Measurements from ENCODE around the gene SNF8. TPM values are rescaled to one million over a fixed set of nuclear protein-coding genes. Genes with fewer than 3 reads are reported as not detected.

SNF8 gene
- total and polyA plus RNA-seq, 9 of the 15 experiments (the other 6 are each of a cell fraction or from before 2014, with no cell fraction given) = 6.9 to 149 (median 117) TPM

DNA sequence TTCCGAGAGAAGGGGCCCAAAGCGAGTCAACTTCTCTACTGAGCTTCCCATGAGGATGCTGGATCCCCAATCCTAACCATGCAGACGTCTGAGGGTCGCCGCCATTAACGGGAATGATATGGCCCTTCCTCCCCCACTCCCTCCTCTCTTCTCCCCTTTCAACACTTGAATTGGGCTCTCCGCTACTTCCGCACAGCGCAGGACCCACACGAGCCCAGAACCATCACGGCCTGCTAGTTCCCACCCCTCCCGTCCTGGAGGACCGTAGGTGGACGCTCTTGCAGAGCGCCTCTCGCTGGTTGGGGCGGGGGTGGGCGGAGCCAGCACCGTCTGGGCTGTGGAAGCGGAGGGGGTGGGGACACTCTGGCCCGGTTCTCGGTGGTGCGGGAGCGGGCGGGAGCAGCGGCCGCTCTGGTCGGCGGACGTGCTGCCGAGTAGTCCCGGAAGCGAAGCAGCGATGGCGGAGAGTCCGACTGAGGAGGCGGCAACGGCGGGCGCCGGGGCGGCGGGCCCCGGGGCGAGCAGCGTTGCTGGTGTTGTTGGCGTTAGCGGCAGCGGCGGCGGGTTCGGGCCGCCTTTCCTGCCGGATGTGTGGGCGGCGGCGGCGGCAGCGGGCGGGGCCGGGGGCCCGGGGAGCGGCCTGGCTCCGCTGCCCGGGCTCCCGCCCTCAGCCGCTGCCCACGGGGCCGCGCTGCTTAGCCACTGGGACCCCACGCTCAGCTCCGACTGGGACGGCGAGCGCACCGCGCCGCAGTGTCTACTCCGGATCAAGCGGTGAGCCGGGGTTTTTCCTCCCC lies 36.4 kb downstream of the SNF8 start, which contains the start of gene UBE2Z (continued):
- TF ChIP-seq, protein P1, sequence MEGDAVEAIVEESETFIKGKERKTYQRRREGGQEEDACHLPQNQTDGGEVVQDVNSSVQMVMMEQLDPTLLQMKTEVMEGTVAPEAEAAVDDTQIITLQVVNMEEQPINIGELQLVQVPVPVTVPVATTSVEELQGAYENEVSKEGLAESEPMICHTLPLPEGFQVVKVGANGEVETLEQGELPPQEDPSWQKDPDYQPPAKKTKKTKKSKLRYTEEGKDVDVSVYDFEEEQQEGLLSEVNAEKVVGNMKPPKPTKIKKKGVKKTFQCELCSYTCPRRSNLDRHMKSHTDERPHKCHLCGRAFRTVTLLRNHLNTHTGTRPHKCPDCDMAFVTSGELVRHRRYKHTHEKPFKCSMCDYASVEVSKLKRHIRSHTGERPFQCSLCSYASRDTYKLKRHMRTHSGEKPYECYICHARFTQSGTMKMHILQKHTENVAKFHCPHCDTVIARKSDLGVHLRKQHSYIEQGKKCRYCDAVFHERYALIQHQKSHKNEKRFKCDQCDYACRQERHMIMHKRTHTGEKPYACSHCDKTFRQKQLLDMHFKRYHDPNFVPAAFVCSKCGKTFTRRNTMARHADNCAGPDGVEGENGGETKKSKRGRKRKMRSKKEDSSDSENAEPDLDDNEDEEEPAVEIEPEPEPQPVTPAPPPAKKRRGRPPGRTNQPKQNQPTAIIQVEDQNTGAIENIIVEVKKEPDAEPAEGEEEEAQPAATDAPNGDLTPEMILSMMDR (IDR thresholded peaks at IDR 0.05 in 2 of 3, conservative IDR thresholded peaks at IDR 0.05 in 1 of 3; ENCODE audit: insufficient read depth in 2 of 3, low read depth in 1 of 3, low read length in 3 of 3) = peak; percentile 43 to 51 (median 43); a peak in 4 of 6 replicates
- peak; percentile 43 to 86; a peak in 1 of 4 replicates for TF ChIP-seq ARNT (IDR thresholded peaks at IDR 0.05)
- no peak for TF ChIP-seq SMARCB1 (IDR thresholded peaks at IDR 0.05; ENCODE audit: insufficient read length, low read depth)
- TF ChIP-seq ELF4 (CRISPR knock-in tag; IDR thresholded peaks at IDR 0.05) = peak; percentile 73
- TF ChIP-seq, protein P2, sequence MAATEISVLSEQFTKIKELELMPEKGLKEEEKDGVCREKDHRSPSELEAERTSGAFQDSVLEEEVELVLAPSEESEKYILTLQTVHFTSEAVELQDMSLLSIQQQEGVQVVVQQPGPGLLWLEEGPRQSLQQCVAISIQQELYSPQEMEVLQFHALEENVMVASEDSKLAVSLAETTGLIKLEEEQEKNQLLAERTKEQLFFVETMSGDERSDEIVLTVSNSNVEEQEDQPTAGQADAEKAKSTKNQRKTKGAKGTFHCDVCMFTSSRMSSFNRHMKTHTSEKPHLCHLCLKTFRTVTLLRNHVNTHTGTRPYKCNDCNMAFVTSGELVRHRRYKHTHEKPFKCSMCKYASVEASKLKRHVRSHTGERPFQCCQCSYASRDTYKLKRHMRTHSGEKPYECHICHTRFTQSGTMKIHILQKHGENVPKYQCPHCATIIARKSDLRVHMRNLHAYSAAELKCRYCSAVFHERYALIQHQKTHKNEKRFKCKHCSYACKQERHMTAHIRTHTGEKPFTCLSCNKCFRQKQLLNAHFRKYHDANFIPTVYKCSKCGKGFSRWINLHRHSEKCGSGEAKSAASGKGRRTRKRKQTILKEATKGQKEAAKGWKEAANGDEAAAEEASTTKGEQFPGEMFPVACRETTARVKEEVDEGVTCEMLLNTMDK (IDR thresholded peaks at IDR 0.05; ENCODE audit: borderline replicate concordance, insufficient read depth, low read depth, low read length, poor library complexity, severe bottlenecking) = peak; percentile 86
- TF ChIP-seq, protein P3, sequence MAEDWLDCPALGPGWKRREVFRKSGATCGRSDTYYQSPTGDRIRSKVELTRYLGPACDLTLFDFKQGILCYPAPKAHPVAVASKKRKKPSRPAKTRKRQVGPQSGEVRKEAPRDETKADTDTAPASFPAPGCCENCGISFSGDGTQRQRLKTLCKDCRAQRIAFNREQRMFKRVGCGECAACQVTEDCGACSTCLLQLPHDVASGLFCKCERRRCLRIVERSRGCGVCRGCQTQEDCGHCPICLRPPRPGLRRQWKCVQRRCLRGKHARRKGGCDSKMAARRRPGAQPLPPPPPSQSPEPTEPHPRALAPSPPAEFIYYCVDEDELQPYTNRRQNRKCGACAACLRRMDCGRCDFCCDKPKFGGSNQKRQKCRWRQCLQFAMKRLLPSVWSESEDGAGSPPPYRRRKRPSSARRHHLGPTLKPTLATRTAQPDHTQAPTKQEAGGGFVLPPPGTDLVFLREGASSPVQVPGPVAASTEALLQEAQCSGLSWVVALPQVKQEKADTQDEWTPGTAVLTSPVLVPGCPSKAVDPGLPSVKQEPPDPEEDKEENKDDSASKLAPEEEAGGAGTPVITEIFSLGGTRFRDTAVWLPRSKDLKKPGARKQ (CRISPR knock-in tag; IDR thresholded peaks at IDR 0.05) = no peak
- TF ChIP-seq ZNF644 (tag; IDR thresholded peaks at IDR 0.05; ENCODE audit: low read depth) = no peak
- TF ChIP-seq, protein P4, sequence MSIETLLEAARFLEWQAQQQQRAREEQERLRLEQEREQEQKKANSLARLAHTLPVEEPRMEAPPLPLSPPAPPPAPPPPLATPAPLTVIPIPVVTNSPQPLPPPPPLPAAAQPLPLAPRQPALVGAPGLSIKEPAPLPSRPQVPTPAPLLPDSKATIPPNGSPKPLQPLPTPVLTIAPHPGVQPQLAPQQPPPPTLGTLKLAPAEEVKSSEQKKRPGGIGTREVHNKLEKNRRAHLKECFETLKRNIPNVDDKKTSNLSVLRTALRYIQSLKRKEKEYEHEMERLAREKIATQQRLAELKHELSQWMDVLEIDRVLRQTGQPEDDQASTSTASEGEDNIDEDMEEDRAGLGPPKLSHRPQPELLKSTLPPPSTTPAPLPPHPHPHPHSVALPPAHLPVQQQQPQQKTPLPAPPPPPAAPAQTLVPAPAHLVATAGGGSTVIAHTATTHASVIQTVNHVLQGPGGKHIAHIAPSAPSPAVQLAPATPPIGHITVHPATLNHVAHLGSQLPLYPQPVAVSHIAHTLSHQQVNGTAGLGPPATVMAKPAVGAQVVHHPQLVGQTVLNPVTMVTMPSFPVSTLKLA (conservative IDR thresholded peaks at IDR 0.05) = peak; percentile 66 to 87
- TF ChIP-seq, protein P5, sequence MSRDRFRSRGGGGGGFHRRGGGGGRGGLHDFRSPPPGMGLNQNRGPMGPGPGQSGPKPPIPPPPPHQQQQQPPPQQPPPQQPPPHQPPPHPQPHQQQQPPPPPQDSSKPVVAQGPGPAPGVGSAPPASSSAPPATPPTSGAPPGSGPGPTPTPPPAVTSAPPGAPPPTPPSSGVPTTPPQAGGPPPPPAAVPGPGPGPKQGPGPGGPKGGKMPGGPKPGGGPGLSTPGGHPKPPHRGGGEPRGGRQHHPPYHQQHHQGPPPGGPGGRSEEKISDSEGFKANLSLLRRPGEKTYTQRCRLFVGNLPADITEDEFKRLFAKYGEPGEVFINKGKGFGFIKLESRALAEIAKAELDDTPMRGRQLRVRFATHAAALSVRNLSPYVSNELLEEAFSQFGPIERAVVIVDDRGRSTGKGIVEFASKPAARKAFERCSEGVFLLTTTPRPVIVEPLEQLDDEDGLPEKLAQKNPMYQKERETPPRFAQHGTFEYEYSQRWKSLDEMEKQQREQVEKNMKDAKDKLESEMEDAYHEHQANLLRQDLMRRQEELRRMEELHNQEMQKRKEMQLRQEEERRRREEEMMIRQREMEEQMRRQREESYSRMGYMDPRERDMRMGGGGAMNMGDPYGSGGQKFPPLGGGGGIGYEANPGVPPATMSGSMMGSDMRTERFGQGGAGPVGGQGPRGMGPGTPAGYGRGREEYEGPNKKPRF (IDR thresholded peaks at IDR 0.05; ENCODE audit: low read depth, low read length) = no peak
- TF ChIP-seq XRCC4 (IDR thresholded peaks at IDR 0.05; ENCODE audit: extremely low read depth, insufficient read depth, insufficient read length) = no peak
- TF ChIP-seq, protein P6, sequence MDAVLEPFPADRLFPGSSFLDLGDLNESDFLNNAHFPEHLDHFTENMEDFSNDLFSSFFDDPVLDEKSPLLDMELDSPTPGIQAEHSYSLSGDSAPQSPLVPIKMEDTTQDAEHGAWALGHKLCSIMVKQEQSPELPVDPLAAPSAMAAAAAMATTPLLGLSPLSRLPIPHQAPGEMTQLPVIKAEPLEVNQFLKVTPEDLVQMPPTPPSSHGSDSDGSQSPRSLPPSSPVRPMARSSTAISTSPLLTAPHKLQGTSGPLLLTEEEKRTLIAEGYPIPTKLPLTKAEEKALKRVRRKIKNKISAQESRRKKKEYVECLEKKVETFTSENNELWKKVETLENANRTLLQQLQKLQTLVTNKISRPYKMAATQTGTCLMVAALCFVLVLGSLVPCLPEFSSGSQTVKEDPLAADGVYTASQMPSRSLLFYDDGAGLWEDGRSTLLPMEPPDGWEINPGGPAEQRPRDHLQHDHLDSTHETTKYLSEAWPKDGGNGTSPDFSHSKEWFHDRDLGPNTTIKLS (IDR thresholded peaks at IDR 0.05; ENCODE audit: borderline replicate concordance, low read depth) = peak; percentile 86; the same call in 1 of the 2 replicates
- peak; percentile 65 for TF ChIP-seq TARDBP (IDR thresholded peaks at IDR 0.05)
- no peak for TF ChIP-seq BRD9 (IDR thresholded peaks at IDR 0.05; ENCODE audit: low read depth, partially characterized antibody)
- peak; percentile 91 for TF ChIP-seq PHF20 (IDR thresholded peaks at IDR 0.05; ENCODE audit: partially characterized antibody)
- TF ChIP-seq MBD2 (IDR thresholded peaks at IDR 0.05; ENCODE audit: borderline replicate concordance, low read depth) = peak; percentile 65; the same call in 1 of the 2 replicates
